MCF 10A (cell line): ENCODE results near the gene HAPLN2. TPM values are rescaled to one million over a fixed set of nuclear protein-coding genes. Genes with fewer than 3 reads are reported as not detected.

Experiments used
- BruUV-seq: library from RNA; stranded (reverse); fragments of 400-500 nt; replicated peaks from 2 replicates; lab custom pipeline; 2021; lab: Mats Ljungman, UMichigan
- CTCF ChIA-PET: fragments of 300-600 bp; sonication (Branson Sonifier 250); formaldehyde crosslinking; extraction: SDS; loops from one replicate; lab custom pipeline; 2021; ENCODE audit warnings: antibody characterized with exemption, inconsistent platforms; lab: Yijun Ruan, JAX
- POLR2A ChIA-PET: fragments of 300-600, 350-650 bp; sonication (Branson Sonifier 250); formaldehyde crosslinking; extraction: SDS; loops from one replicate; lab custom pipeline; 2020; ENCODE audit warnings: antibody characterized with exemption, inconsistent platforms; lab: Yijun Ruan, JAX
- DNase-seq: peaks from one replicate; pipeline ENCODE4 v3.0.0-alpha.2; 2018; ENCODE audit not compliant: unreplicated experiment
- H3K27ac Mint-ChIP-seq: one replicate; pipeline ENCODE4 v1.8.0; 2022; ENCODE audit warnings: mild to moderate bottlenecking, low read depth, mixed read lengths; ENCODE audit not compliant: unreplicated experiment
- H3K27me3 Mint-ChIP-seq: one replicate; pipeline ENCODE4 v1.8.0; 2022; ENCODE audit warnings: mixed read lengths; ENCODE audit not compliant: insufficient read depth, unreplicated experiment
- H3K36me3 Mint-ChIP-seq: one replicate; pipeline ENCODE4 v1.8.0; 2022; ENCODE audit warnings: mild to moderate bottlenecking, moderate library complexity, mixed read lengths; ENCODE audit not compliant: insufficient read depth, unreplicated experiment
- H3K4me1 Mint-ChIP-seq: one replicate; pipeline ENCODE4 v1.8.0; 2022; ENCODE audit warnings: mixed read lengths; ENCODE audit not compliant: insufficient read depth, unreplicated experiment
- H3K4me3 Mint-ChIP-seq: one replicate; pipeline ENCODE4 v1.8.0; 2022; ENCODE audit warnings: mild to moderate bottlenecking, moderate library complexity, mixed read lengths; ENCODE audit not compliant: unreplicated experiment
- H3K9me3 Mint-ChIP-seq: one replicate; pipeline ENCODE4 v1.8.0; 2022; ENCODE audit warnings: mixed read lengths; ENCODE audit not compliant: unreplicated experiment
- intact Hi-C: fragments of 100-400 bp; cut with micrococcal nuclease; formaldehyde crosslinking; loops from 2 replicates; pipeline ENCODE4 v1.14.1; 2022
- total RNA-seq: library from RNA; stranded (reverse); gene quantifications from 2 replicates; pipeline ENCODE4 v1.2.3, GENCODE V29; 2022
- TF ChIP-seq, protein P1 (sequence below): fragments of 200-600 bp; IDR thresholded peaks from one replicate; pipeline ENCODE4 v1.8.0; 2022; ENCODE audit warnings: antibody characterized with exemption, mild to moderate bottlenecking; ENCODE audit not compliant: unreplicated experiment

HAPLN2 gene
- total RNA-seq, 1 experiment from 2014 or later: not detected

DNA sequence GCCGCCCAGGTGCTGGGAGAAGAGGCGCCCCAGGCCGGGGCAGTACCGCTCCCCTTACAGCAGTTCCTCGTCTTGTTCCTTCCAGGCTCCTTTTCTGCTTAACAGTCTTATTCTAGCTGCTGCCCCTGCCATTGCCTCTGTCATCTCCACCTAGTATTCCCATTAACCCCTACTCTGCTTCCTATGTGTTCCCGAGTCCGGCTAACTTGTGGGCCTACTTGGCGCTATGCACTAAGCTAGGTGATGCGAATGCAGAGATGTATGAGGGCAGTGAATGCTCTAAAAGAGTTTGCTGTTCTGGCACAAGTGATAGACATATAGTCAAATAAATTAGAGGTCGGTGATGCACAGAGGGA is 46.6 kb upstream of the HAPLN2 start:
- H3K27me3 Mint-ChIP-seq: peaks cover 11% of the 10 kb centered on the region
- no peak for DNase-seq
- no TSS peak for BruUV-seq
- TF ChIP-seq, protein P1, sequence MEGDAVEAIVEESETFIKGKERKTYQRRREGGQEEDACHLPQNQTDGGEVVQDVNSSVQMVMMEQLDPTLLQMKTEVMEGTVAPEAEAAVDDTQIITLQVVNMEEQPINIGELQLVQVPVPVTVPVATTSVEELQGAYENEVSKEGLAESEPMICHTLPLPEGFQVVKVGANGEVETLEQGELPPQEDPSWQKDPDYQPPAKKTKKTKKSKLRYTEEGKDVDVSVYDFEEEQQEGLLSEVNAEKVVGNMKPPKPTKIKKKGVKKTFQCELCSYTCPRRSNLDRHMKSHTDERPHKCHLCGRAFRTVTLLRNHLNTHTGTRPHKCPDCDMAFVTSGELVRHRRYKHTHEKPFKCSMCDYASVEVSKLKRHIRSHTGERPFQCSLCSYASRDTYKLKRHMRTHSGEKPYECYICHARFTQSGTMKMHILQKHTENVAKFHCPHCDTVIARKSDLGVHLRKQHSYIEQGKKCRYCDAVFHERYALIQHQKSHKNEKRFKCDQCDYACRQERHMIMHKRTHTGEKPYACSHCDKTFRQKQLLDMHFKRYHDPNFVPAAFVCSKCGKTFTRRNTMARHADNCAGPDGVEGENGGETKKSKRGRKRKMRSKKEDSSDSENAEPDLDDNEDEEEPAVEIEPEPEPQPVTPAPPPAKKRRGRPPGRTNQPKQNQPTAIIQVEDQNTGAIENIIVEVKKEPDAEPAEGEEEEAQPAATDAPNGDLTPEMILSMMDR: no peak
- intact Hi-C loops: no loop called here
- H3K36me3 Mint-ChIP-seq: peaks cover 8% of the 10 kb centered on the region
- H3K4me3 Mint-ChIP-seq: peak overlapping the region; percentile 87
- H3K27ac Mint-ChIP-seq: peak overlapping the region; percentile 70
- H3K9me3 Mint-ChIP-seq: no peaks in the 10 kb centered on the region
- ChIA-PET CTCF (interaction anchor here (0.6 to 1.6 kb wide), 7 partner anchors 18 to 127 kb away, joined by 3 to 4 read pairs (median 3); no protein-coding TSS in a partner anchor), POLR2A (interaction anchor here (0.6 to 3.2 kb wide), 9 partner anchors 21 to 213 kb away, joined by 3 to 20 read pairs (median 4); partner anchors contain the start of genes GPATCH4 and MEF2D)
- peaks cover 28% of the 10 kb centered on the region for H3K4me1 Mint-ChIP-seq

DNA sequence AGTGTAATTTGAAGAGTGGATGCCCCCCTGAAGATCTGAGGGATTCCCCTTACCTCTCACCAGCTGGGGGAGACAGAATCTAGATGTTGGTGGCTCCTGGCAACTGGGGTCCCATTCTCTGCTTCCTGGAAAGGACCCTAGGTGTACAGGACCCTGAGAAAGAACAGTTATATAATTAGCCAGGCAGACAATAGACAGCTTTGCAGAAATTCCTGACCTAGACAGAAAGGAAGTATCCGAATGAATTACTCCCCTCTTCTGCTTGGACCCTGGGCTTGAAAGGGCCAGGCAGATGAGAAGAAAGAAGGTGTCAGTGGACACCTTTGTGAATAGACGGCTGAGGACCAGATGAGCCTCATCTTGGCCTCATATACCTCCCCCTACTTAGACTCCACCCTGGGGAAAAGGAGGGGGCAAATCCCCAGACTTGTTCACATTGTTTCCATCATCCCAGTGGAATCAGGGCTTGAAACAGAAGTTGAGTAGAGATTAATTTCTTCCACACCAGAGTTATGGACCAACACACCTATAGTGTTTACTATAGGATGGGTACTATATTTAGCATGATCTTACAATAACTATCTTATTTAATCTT is 45.1 kb upstream of the HAPLN2 start:
- peaks cover 11% of the 10 kb centered on the region for H3K27me3 Mint-ChIP-seq
- ChIA-PET CTCF (interaction anchor here (0.6 to 1.1 kb wide), 8 partner anchors 12 to 215 kb away, joined by 3 to 4 read pairs (median 3); partner anchors contain the start of gene MEF2D), POLR2A (interaction anchor here (0.9 to 1.4 kb wide), 2 partner anchors 18 to 117 kb away, joined by 3 to 9 read pairs; partner anchors contain the start of gene NAXE)
- no peaks in the 10 kb centered on the region for H3K9me3 Mint-ChIP-seq
- intact Hi-C loops: no loop called here
- no peaks in the 10 kb centered on the region for H3K36me3 Mint-ChIP-seq
- BruUV-seq: no TSS peak
- peaks cover 28% of the 10 kb centered on the region for H3K4me1 Mint-ChIP-seq
- H3K4me3 Mint-ChIP-seq: no peak overlapping the region
- TF ChIP-seq, protein P1: no peak
- no peak overlapping the region for H3K27ac Mint-ChIP-seq
- no peak for DNase-seq

DNA sequence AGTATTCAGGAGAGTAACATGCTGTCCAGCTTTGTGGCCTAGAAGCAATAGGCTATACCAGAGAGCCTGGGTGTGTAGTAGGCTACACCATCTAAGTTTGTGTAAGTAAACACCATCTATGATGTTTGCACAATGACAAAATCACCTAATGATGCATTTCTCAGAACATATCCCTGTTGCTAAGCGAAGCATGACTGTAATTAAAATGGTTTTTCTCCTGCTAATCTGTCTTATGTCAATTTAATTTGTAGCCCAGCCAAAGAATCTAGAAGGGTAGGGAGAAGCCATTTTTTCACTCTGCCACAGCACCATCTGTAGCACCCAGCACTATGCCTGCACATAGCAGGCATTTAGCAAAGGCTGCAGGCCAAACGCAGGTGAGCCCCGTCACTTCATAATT is 41.7 kb upstream of the HAPLN2 start:
- CTCF ChIA-PET: interaction anchor here (0.8 to 2.6 kb wide), 5 partner anchors 28 to 76 kb away, joined by 3 to 12 read pairs (median 6); no protein-coding TSS in a partner anchor
- BruUV-seq: no TSS peak
- H3K27ac Mint-ChIP-seq: no peak overlapping the region
- TF ChIP-seq, protein P1: no peak
- no peaks in the 10 kb centered on the region for H3K9me3 Mint-ChIP-seq
- peaks cover 7% of the 10 kb centered on the region for H3K4me1 Mint-ChIP-seq
- intact Hi-C loops: no loop called here
- POLR2A ChIA-PET: interaction anchor here (0.9 kb wide), 1 partner anchor 74 kb away, joined by 3 read pairs; no protein-coding TSS in a partner anchor
- H3K4me3 Mint-ChIP-seq: no peak overlapping the region
- no peak for DNase-seq
- H3K27me3 Mint-ChIP-seq: peaks cover 11% of the 10 kb centered on the region
- no peaks in the 10 kb centered on the region for H3K36me3 Mint-ChIP-seq

DNA sequence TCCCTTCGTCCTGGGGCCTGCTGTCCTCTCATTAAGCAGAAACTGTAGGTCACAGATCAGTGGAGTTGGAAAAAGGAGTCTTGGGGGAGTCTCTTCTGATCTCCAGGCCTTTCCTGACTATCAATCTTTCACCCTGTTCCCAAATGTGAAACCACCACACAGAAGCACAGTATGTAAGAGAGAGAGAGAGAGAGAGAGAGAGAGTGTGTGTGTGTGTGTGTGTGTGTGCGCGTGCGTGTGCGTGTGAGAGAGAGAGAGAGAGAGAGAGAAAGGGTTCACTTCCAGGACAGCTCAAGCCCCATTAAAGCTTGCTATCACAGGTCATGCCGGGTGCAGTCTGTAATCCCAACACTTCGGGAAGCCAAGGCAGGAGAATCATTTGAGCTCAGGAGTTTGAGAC is 41.2 kb upstream of the HAPLN2 start:
- TF ChIP-seq, protein P1: no peak
- peaks cover 2% of the 10 kb centered on the region for H3K4me1 Mint-ChIP-seq
- DNase-seq: no peak
- H3K4me3 Mint-ChIP-seq: no peak overlapping the region
- peaks cover 11% of the 10 kb centered on the region for H3K27me3 Mint-ChIP-seq
- H3K27ac Mint-ChIP-seq: no peak overlapping the region
- CTCF ChIA-PET: interaction anchor here (0.6 to 2.6 kb wide), 6 partner anchors 30 to 76 kb away, joined by 3 to 12 read pairs (median 3); no protein-coding TSS in a partner anchor
- POLR2A ChIA-PET: no interaction called here
- intact Hi-C loops: no loop called here
- BruUV-seq: no TSS peak
- no peaks in the 10 kb centered on the region for H3K9me3 Mint-ChIP-seq
- no peaks in the 10 kb centered on the region for H3K36me3 Mint-ChIP-seq
